ENCODE measurements around the gene STX8.

STX8 gene

DNA sequence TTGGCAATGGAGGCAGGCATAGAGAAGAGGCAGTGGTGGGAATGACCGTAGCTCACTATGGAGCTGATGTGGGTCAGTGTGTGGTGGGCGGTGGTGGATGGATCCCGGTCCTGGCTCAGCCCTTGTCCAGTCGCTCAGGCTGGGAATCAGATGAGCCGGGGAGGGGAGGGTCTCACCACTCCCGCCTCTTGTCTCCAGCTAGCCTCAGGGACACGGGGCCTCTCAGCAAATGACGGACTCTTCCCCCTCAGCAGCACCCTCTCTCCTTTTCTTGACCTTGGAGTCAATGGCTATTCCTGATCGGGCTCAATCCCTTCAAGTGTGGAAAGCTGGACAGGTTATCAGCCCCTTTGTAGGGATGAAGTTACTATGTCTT, 345.8 kb downstream of the STX8 start:
- POLR2A ChIA-PET = no interaction called here
- CTCF ChIA-PET = interaction anchor here (1.4 kb wide), 1 partner anchor 15 kb away, joined by 3 read pairs; no protein-coding TSS in a partner anchor

DNA sequence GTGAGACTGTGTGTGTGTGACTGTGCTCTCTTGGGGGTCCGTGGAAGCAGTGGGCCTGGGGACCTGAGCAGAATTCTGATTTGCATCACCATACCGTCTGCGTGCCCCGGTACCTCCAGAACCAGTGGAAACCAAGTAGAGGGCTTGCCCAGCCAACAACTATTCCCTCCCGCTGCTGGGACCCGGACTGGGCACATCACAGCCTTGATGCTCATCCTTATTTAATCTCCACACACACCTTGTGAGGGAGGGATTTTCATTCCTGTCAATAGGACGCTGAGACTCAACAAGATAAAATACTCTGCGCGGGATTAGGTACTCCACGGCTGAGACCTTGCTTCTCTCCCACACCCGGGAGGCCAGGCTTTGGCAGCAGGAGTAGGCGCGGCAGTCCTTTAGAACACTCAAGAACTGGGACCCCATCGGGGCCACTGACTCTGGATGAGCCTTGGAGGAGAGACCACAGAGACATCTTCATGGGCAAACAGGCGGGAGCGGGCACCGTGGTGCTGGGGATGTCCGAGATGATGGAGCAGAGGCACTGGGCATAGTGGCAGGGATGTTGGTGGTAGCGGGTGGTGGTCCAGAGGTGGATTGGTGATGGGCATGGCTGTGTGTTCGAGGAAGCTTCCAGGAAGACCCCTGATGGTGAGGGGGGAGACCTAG, 346.3 kb downstream of the STX8 start:
- DNase-seq (ENCODE audit: extremely low spot score) = no peak
- POLR2A ChIA-PET = no interaction called here
- CTCF ChIA-PET = no interaction called here
- TF ChIP-seq TARDBP (IDR thresholded peaks at IDR 0.05) = no peak
- TF ChIP-seq FOXK2 (IDR thresholded peaks at IDR 0.05) = no peak
- TF ChIP-seq BHLHE40 (IDR thresholded peaks at IDR 0.05; ENCODE audit: borderline replicate concordance) = no peak
- TF ChIP-seq FOXM1 (IDR thresholded peaks at IDR 0.05; ENCODE audit: borderline replicate concordance) = no peak
- TF ChIP-seq SUZ12 (IDR thresholded peaks at IDR 0.05) = no peak
- no peak for TF ChIP-seq SP1 (IDR thresholded peaks at IDR 0.05)
- TF ChIP-seq LEF1 (IDR thresholded peaks at IDR 0.05; ENCODE audit: borderline replicate concordance) = no peak
- TF ChIP-seq L3MBTL2 (conservative IDR thresholded peaks at IDR 0.05) = no peak
- no peak for TF ChIP-seq NFRKB (IDR thresholded peaks at IDR 0.05)
- no peak for TF ChIP-seq FOXA1 (IDR thresholded peaks at IDR 0.05)
- no peak for TF ChIP-seq ZNF384 (IDR thresholded peaks at IDR 0.05)
- TF ChIP-seq ARNT (IDR thresholded peaks at IDR 0.05) = no peak
- TF ChIP-seq CTBP1 (IDR thresholded peaks at IDR 0.05; ENCODE audit: borderline replicate concordance) = no peak
- no peak for TF ChIP-seq ELF4 (IDR thresholded peaks at IDR 0.05)
- TF ChIP-seq HDGF (IDR thresholded peaks at IDR 0.05; ENCODE audit: borderline replicate concordance) = no peak

More for the DNA sequence above, 345.8 kb downstream of the STX8 start:
- no peak for DNase-seq (ENCODE audit: extremely low spot score)
- no peak for TF ChIP-seq L3MBTL2 (conservative IDR thresholded peaks at IDR 0.05)
- no peak for TF ChIP-seq TARDBP (IDR thresholded peaks at IDR 0.05)
- TF ChIP-seq ZNF384 (IDR thresholded peaks at IDR 0.05) = no peak
- no peak for TF ChIP-seq FOXA1 (IDR thresholded peaks at IDR 0.05)
- TF ChIP-seq LEF1 (IDR thresholded peaks at IDR 0.05; ENCODE audit: borderline replicate concordance) = no peak
- TF ChIP-seq BHLHE40 (IDR thresholded peaks at IDR 0.05; ENCODE audit: borderline replicate concordance) = no peak
- TF ChIP-seq FOXM1 (IDR thresholded peaks at IDR 0.05; ENCODE audit: borderline replicate concordance) = no peak
- no peak for TF ChIP-seq ELF4 (IDR thresholded peaks at IDR 0.05)
- no peak for TF ChIP-seq CTBP1 (IDR thresholded peaks at IDR 0.05; ENCODE audit: borderline replicate concordance)
- TF ChIP-seq HDGF (IDR thresholded peaks at IDR 0.05; ENCODE audit: borderline replicate concordance) = no peak
- no peak for TF ChIP-seq NFRKB (IDR thresholded peaks at IDR 0.05)
- no peak for TF ChIP-seq FOXK2 (IDR thresholded peaks at IDR 0.05)
- TF ChIP-seq ARNT (IDR thresholded peaks at IDR 0.05) = no peak

DNA sequence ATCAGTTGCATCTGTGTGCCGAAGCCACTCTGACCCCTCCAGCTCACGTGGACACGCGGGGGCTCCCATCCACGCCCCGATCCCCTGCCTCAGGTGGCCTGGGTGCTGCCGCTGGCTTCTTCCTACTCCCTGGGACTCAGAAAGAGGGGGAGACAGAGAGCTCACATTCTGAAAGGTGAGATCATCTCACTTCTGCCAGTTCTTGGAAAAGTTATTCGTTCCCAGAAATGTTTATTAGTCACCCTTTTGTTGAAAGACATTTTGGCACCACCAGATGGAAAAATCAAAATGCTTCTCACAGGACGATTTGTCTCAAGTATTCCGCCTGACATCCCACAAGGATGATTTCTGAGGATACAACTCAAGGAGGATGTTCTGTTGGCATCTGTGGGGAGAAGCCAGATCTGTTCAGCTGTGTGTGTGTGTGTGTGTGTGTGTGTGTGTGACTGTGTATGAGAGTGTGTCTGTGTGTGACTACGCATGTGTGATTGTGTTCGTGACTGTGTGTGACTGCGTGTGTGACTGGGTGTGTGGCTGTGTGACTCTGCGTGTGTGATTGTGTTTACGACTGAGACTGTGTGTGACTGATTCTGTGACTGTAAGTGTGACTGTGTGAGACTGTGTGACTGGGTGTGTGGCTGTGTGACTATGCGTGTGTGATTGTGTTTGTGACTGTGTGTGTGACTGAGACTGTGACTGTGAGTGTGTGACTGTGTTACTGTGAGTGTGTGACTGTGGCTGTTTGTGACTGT, 347.0 kb downstream of the STX8 start:
- no peak for DNase-seq (ENCODE audit: extremely low spot score)
- ChIA-PET CTCF (no interaction called here), POLR2A (no interaction called here)
- TF ChIP-seq ELF4 (IDR thresholded peaks at IDR 0.05) (no peak), FOXA1 (IDR thresholded peaks at IDR 0.05) (no peak), SUZ12 (IDR thresholded peaks at IDR 0.05) (no peak), TARDBP (IDR thresholded peaks at IDR 0.05) (no peak), ZNF384 (IDR thresholded peaks at IDR 0.05) (no peak), HDGF (IDR thresholded peaks at IDR 0.05; ENCODE audit: borderline replicate concordance) (no peak), SP1 (IDR thresholded peaks at IDR 0.05) (no peak), FOXM1 (IDR thresholded peaks at IDR 0.05; ENCODE audit: borderline replicate concordance) (no peak), FOXK2 (IDR thresholded peaks at IDR 0.05) (no peak), NFRKB (IDR thresholded peaks at IDR 0.05) (no peak), L3MBTL2 (conservative IDR thresholded peaks at IDR 0.05) (no peak), CTBP1 (IDR thresholded peaks at IDR 0.05; ENCODE audit: borderline replicate concordance) (no peak), BHLHE40 (IDR thresholded peaks at IDR 0.05; ENCODE audit: borderline replicate concordance) (no peak), ARNT (IDR thresholded peaks at IDR 0.05) (no peak), LEF1 (IDR thresholded peaks at IDR 0.05; ENCODE audit: borderline replicate concordance) (no peak)
- TF ChIP-seq, protein P1, sequence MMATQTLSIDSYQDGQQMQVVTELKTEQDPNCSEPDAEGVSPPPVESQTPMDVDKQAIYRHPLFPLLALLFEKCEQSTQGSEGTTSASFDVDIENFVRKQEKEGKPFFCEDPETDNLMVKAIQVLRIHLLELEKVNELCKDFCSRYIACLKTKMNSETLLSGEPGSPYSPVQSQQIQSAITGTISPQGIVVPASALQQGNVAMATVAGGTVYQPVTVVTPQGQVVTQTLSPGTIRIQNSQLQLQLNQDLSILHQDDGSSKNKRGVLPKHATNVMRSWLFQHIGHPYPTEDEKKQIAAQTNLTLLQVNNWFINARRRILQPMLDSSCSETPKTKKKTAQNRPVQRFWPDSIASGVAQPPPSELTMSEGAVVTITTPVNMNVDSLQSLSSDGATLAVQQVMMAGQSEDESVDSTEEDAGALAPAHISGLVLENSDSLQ (IDR thresholded peaks at IDR 0.05) = no peak

DNA sequence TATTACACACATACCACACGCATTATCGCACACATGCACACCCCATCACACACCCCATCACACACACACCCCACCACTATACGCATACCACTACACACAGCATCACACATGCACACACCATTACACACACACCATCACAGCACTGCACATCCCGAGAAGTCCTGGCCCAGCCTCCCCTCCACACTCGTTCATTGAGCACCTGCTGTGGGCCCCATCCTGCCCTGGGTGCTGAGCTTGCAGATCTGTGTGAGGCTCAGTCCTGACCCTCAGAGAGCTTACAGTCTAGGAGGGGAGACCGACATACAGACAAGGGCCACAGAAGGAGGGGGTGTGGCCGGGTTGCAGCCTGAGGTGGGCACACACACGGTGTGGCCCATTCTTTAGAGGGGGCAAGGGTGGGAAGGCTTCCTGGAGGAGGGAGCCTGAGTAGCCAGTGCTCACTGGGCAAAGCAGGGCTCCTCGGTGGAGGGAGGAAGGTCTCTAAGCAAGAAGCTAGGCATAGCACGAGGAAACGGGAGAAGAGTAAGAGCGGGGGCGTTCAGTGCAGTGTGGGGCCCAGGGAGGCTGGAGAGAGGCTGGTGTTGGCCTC, 347.7 kb downstream of the STX8 start:
- TF ChIP-seq ARNT (IDR thresholded peaks at IDR 0.05) (no peak), CTBP1 (IDR thresholded peaks at IDR 0.05; ENCODE audit: borderline replicate concordance) (no peak), FOXK2 (IDR thresholded peaks at IDR 0.05) (no peak), LEF1 (IDR thresholded peaks at IDR 0.05; ENCODE audit: borderline replicate concordance) (no peak), ZNF384 (IDR thresholded peaks at IDR 0.05) (no peak), NFRKB (IDR thresholded peaks at IDR 0.05) (no peak), TARDBP (IDR thresholded peaks at IDR 0.05) (no peak), SUZ12 (IDR thresholded peaks at IDR 0.05) (no peak), FOXM1 (IDR thresholded peaks at IDR 0.05; ENCODE audit: borderline replicate concordance) (no peak), L3MBTL2 (conservative IDR thresholded peaks at IDR 0.05) (no peak), ELF4 (IDR thresholded peaks at IDR 0.05) (no peak)
- TF ChIP-seq, protein P1 (IDR thresholded peaks at IDR 0.05) = no peak
- ChIA-PET CTCF (no interaction called here), POLR2A (no interaction called here)

DNA sequence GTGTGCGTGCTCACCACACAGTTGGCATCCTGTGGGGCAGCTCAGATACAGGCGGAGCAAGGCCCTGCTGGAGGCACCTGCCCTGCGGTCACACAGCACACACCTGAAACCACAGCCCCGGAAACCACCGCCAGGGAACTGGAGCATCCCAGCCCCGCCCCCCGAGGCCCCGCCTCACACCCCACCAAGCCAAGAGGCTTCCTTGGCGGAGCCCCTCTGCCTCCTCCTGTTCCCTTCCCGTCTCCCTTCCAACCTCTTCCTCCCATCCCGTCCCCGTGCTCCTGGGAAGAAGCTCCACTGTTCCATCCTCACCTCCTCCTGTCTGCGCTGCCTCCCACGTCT, 348.9 kb downstream of the STX8 start:
- DNase-seq (ENCODE audit: extremely low spot score) = no peak
- ChIA-PET CTCF (no interaction called here), POLR2A (no interaction called here)
- TF ChIP-seq TARDBP (IDR thresholded peaks at IDR 0.05) = no peak
- no peak for TF ChIP-seq NFRKB (IDR thresholded peaks at IDR 0.05)
- TF ChIP-seq SUZ12 (IDR thresholded peaks at IDR 0.05) = no peak
- no peak for TF ChIP-seq ZNF384 (IDR thresholded peaks at IDR 0.05)
- no peak for TF ChIP-seq FOXK2 (IDR thresholded peaks at IDR 0.05)
- no peak for TF ChIP-seq FOXA1 (IDR thresholded peaks at IDR 0.05)
- TF ChIP-seq SP1 (IDR thresholded peaks at IDR 0.05) = no peak
- TF ChIP-seq L3MBTL2 (conservative IDR thresholded peaks at IDR 0.05) = no peak
- TF ChIP-seq, protein P1 (IDR thresholded peaks at IDR 0.05) = no peak
- no peak for TF ChIP-seq BHLHE40 (IDR thresholded peaks at IDR 0.05; ENCODE audit: borderline replicate concordance)
- no peak for TF ChIP-seq ARNT (IDR thresholded peaks at IDR 0.05)
- TF ChIP-seq FOXM1 (IDR thresholded peaks at IDR 0.05; ENCODE audit: borderline replicate concordance) = no peak

More for the DNA sequence above, 347.7 kb downstream of the STX8 start:
- DNase-seq (ENCODE audit: extremely low spot score) = no peak
